Activated CD8-positive, alpha-beta memory T cell treated with anti-CD3 and anti-CD28 coated beads, Interleukin-2, amount 50 U/mL, for 24 hours (primary cell): ENCODE data around the gene COL6A1.

Source experiments
- DNase-seq: peaks from one replicate; pipeline ENCODE4 v3.0.0-alpha.2; 2020; ENCODE audit errors: extremely low read depth

The COL6A1 gene

DNA sequence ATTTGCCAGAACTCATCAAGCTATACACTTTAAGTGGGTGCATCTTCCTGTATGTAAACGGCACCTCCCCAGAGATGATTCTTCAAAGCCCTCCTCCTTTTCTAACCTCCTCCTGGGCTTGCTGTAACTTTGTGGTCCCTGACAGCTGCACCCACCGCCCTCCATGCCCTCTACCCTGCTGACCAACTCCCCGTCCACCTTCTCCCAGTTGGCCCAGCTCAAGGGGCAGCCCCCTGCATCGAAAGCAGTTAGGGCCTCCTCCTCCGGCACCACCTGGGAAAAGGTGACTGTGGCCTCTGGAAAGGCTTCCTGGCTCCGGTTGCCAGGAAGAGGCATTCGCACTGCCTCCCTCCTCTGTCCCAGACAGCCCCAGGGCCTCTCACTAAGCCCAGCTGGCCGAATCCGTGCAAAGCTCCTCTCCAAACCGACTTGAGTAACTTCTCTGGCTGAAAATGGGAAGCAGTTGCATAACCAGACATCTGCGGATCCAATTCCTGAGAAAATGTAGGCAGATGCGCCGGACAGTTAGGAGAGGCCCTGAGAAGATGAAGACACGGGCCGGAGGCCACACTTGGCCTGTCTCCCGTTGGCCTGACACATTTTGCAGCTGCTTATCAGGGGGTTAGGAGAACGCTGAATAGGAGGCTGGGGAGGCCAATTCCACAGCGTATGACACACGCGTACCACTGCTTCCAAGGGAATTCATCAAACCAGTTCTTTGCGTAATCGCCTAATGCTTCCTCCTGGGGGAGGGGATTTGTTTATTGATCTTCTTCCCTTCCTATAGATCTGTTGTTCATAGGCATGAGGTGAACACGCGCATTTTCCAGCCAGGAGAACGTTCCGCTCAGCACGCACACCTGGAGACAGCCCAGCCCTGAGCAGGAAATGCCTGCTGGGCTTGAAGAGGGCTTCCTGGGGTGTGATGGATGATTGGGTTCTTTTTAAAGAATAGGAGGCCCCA, 67.6 kb downstream of the COL6A1 start:
- DNase-seq = no peak

DNA sequence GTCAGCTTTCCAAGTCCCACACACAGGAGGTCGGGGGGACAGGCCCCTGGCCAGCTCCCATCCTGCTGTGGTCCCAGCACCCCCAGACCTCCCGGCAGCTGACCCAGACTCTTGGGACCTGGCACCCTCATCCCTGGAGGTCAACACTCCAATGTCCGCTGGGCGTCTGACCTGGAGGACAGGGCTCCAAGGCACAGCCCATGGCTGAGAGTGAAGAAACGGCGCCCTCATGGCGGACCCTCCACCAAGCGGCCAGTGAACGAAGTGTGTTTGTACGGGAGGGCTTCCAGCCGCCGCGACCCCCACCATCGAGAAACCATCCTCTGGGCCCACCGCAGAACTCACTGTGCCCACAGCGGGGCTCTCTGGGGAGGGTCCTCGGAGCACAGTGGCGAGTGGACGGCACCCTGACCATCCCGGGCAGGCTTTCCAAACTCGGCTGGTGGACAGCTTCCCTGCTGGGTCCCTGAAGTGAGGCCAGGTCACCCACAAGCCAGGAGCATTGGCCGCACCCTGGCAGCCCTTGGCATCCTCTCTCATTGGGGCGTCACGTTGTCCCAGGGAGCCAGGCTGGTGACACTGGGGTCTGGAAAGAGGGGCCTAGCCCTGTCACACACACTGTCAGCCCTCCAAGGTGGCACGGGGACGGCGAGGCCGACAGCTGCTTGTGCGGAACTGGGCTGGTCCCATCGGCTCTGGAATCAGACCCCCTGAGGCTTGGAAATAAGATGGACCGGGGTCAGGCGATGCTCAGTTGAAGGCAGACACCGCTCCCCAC, 68.5 kb downstream of the COL6A1 start:
- no peak for DNase-seq

DNA sequence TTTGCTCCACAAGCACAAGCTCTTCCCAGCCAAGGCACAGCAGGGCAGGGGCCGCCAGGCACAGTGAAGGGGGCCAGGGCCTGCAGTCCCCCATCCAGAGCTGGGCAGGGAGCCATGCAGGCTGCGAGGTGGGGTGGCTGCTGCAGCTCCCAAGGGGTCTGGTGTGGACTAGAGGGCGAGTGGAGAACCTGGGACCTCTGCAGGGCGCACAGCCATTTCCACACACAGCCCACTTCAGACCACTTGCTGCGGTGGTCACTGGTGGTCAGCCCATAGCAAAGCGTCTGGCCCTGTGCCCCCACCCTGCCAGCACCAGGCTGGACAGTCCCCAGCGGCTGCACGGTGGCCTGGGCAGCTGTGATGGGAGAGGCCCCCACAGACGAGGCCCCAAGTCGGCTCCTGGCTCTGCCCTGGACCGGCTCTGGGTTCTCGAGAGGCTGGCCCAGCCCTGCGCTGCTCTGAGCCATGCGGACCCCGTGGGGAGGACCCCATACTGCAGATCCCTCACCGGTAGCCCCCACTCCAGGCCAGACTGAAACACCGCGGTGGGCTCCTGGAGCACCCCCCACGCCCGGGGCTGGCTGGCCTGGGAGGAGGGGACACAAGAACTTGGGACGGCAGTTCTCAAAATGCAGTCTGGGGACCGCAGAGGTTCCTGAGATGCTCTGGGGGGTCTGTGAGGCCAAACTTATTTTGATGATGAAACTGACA, 69.3 kb downstream of the COL6A1 start:
- DNase-seq = no peak

DNA sequence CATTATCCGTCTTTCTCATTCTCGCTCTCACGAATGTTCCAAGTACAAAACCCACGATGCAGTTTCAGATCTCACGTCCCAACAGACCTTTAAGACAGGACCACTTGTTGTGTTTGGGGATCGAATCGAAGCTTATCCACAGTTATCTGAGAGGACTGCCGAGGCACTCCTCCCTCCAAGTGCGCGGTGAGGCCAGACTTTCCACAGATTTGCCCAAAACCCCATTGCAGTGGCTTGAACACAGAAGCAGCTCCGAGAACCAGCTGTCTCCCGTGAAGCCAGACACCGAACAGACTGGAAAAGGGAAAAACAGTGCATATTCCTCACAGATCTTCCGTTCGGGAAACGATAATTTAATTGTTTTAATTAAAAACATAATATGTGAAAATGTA, 69.8 kb downstream of the COL6A1 start:
- no peak for DNase-seq

DNA sequence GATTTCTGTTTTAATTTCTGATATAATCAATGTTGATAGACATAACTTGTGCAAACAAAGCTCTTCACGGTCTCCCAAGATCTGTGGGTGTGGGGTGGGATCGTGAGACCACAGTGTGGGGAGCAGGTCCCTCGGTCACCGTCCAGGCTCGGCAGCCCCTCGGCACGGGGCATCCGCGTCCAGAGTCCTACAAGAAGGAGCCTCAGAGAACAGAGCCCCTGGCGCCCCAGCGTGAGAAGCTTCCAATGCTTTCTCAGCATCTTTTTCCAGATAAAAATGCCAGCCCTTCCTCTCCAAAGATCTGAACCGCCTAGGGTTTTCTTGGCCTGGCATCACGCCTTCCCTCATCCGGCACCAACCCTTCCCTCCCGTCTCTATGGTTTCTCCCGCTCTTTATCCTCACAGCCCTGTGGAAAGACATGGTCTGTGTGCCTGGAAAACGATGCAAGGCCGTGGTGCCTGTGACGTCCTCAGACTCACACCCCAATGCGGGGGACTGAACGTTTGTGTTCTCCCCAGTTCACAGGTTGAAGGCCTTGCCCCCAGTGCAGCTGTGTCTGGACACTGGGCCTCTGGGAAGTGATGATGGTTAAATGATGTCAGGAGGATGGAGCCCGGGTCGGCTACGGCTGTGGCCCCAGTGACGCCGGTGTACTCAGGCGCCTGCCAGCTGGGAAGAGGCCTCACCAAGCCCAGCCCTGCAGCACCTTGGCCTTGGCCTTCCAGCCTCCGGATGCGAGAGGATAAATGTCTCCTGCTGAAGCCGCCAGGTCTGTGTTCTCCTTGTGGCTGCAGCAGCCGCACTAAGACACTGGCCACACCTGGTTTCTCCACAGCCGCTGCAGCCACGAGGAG, 70.5 kb downstream of the COL6A1 start:
- no peak for DNase-seq

DNA sequence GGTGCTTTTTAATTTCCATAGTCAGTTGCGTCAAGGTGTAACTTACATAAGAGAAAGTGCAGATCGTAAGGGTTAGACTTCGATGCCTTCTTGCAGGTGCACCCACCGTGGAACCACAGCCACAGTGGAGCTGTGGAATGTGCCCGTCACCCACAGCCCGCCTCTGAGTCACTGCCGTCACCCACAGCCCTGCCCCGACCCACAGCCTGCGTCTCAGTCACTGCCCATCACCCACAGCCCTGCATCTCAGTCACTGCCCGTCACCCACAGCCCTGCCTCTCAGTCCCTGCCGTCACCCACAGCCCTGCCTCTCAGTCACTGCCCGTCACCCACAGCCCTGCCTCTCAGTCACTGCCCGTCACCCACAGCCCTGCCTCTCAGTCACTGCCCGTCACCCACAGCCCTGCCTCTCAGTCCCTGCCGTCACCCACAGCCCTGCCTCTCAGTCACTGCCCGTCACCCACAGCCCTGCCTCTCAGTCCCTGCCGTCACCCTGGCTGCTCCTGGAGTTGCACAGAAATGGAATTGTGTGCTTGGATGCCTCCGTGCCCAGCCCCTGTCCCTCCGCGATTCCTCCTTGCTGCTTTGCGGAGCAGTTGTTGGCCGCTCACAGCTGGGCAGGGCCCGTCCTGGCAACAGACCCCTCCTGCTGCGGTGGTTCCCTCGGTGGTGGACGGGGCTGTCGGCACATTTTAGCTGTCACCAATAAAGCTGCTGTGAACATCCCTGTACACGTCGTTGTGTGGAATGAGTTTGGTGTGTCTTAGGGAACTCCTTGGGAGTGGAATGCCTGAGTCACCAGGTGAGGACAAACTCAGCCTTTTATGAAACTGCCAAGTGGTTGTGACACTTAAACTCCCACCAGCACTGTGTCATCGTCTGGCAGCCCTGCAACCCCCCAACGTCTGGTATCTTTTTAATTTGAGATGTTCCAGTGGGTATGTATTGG, 71.4 kb downstream of the COL6A1 start:
- DNase-seq = peak; percentile 44

DNA sequence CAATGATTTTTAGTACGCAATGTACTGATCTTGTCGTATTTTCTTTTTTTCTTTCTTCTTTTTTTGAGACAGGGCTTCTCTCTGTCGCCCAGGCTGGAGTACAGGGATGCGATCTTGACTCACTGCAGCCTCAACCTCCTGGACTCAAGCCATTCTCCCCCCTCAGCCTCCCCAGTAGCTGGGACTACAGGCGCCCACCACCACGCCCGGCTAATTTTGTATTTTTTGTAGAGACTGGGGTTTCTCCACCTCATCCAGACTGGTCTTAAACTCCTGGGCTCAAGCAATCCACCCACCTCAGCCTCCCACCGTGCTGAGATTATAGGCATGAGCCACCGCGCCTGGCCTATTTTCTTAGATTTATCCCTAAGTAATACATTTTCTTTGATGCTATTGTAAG, 72.5 kb downstream of the COL6A1 start:
- no peak for DNase-seq

DNA sequence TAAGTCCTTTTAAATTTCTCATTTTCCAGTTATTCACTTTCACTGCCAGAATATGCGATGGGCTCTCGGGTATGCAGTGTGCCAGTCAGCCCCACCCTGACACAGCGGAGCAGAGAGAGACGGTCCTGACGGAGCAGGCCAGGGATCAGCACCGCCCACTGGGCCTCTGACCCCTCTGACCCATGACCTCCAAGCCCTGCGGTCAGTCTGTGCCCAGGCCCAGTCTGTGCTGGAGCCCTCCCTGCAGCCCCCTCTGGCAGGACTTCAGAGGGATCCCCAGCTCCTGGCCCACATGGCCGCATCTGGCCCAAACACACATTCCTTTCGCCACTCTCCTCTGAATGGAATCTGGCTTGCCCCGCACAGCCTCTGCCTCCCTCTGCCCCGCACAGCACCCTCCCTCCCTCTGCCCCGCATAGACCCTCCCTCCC, 72.9 kb downstream of the COL6A1 start:
- no peak for DNase-seq
